HG02678 (cell line): ENCODE measurements around the gene TP53I11.

Experiments used
- ATAC-seq: cut with Tn5 transposase; IDR thresholded peaks from one replicate; pipeline ENCODE4 v1.9.1; 2021; ENCODE audit warnings: mild to moderate bottlenecking, moderate library complexity; ENCODE audit not compliant: unreplicated experiment

Gene TP53I11

GRCh38 chr11:44959064-44959463 is 8.4 kb upstream of the TP53I11 start:
- ATAC-seq: no peak

- no peak for ATAC-seq
Measured at GRCh38 chr11:44957776-44958564, 7.3 kb upstream of the TP53I11 start.

- ATAC-seq: no peak
Measured at GRCh38 chr11:44957040-44957515, 6.4 kb upstream of the TP53I11 start.

- ATAC-seq: no peak
Measured at GRCh38 chr11:44955015-44955738, 4.5 kb upstream of the TP53I11 start.

GRCh38 chr11:44954051-44954906 is 3.6 kb upstream of the TP53I11 start:
- no peak for ATAC-seq

- no peak for ATAC-seq
Measured at GRCh38 chr11:44952500-44953260, 2.0 kb upstream of the TP53I11 start.

GRCh38 chr11:44952082-44952481 is 1.4 kb upstream of the TP53I11 start:
- no peak for ATAC-seq

GRCh38 chr11:44950031-44950624 is 555 bp downstream of the TP53I11 start:
- ATAC-seq: no peak

GRCh38 chr11:44949160-44950030 is 1.3 kb downstream of the TP53I11 start:
- ATAC-seq: no peak

- no peak for ATAC-seq
Measured at GRCh38 chr11:44948155-44948554, 2.5 kb downstream of the TP53I11 start.

GRCh38 chr11:44947114-44947513 is 3.6 kb downstream of the TP53I11 start:
- ATAC-seq: no peak

- ATAC-seq: no peak
Measured at GRCh38 chr11:44946263-44946662, 4.4 kb downstream of the TP53I11 start.

- no peak for ATAC-seq
Measured at GRCh38 chr11:44945666-44946065, 5.0 kb downstream of the TP53I11 start.

- no peak for ATAC-seq
Measured at GRCh38 chr11:44944853-44945235, 5.8 kb downstream of the TP53I11 start.

- ATAC-seq: no peak
Measured at GRCh38 chr11:44944181-44944852, 6.4 kb downstream of the TP53I11 start.

GRCh38 chr11:44943696-44944095 is 7.0 kb downstream of the TP53I11 start:
- no peak for ATAC-seq

GRCh38 chr11:44943118-44943517 is 7.6 kb downstream of the TP53I11 start:
- ATAC-seq: peak; percentile 73
